ENCODE measurements around the gene BICDL2.
"Not testable (repeated sequence)": the region's sequence is repeated elsewhere in the genome, so short reads cannot be mapped to it uniquely, and the experiment has no call there.

Gene BICDL2

GRCh38 chr16:3036726-3037315, at the start of gene BICDL2:
BICDL2 (minus strand) TSS chr16:3036944; CDS start chr16:3035496, 1,448 bp downstream.
- DNase-seq: no peak

- no peak for DNase-seq
These were observed 49.3 kb upstream of the BICDL2 start for GRCh38 chr16:3085868-3086595.

- DNase-seq: no peak
These were observed 48.4 kb upstream of the BICDL2 start for GRCh38 chr16:3084969-3085670.

GRCh38 chr16:3084491-3084890, 47.7 kb upstream of the BICDL2 start:
- DNase-seq: no peak

GRCh38 chr16:3083408-3083807, 46.7 kb upstream of the BICDL2 start:
- DNase-seq: not testable (repeated sequence)

- DNase-seq: not testable (repeated sequence)
These were observed 45.2 kb upstream of the BICDL2 start for GRCh38 chr16:3081957-3082356.

- no peak for DNase-seq
These were observed 43.3 kb upstream of the BICDL2 start for GRCh38 chr16:3080024-3080423.

GRCh38 chr16:3076577-3076976, 39.8 kb upstream of the BICDL2 start:
- DNase-seq: no peak

- not testable (repeated sequence) for DNase-seq
These were observed 39.2 kb upstream of the BICDL2 start for GRCh38 chr16:3075946-3076345.

- no peak for DNase-seq
These were observed 38.8 kb upstream of the BICDL2 start for GRCh38 chr16:3075523-3075915.

GRCh38 chr16:3074860-3075522, 38.2 kb upstream of the BICDL2 start:
- DNase-seq: peak; percentile 54

- DNase-seq: no peak
These were observed 36.7 kb upstream of the BICDL2 start for GRCh38 chr16:3073448-3073847.

- not testable (repeated sequence) for DNase-seq
These were observed 36.0 kb upstream of the BICDL2 start for GRCh38 chr16:3072576-3073263.

- DNase-seq: not testable (repeated sequence)
These were observed 35.4 kb upstream of the BICDL2 start for GRCh38 chr16:3072148-3072547.

GRCh38 chr16:3071655-3072054, 34.9 kb upstream of the BICDL2 start:
- no peak for DNase-seq

GRCh38 chr16:3070608-3071111, 33.9 kb upstream of the BICDL2 start:
- DNase-seq: no peak

GRCh38 chr16:3069146-3069545, 32.4 kb upstream of the BICDL2 start:
- not testable (repeated sequence) for DNase-seq

GRCh38 chr16:3068487-3068886, 31.7 kb upstream of the BICDL2 start:
- no peak for DNase-seq

- no peak for DNase-seq
These were observed 29.6 kb upstream of the BICDL2 start for GRCh38 chr16:3066440-3066748.

- no peak for DNase-seq
These were observed 29.1 kb upstream of the BICDL2 start for GRCh38 chr16:3065742-3066439.

GRCh38 chr16:3065069-3065741, 28.5 kb upstream of the BICDL2 start, which contains the start of gene IL32:
IL32 (plus strand) TSS chr16:3065640; CDS start chr16:3065812, 172 bp downstream.
- DNase-seq: peak; percentile 68
